HG03520 (cell line): ENCODE measurements around the gene KIR3DL1.
"Not testable (repeated sequence)": the region's sequence is repeated elsewhere in the genome, so short reads cannot be mapped to it uniquely, and the experiment has no call there.

ENCODE experiments used
- ATAC-seq: cut with Tn5 transposase; IDR thresholded peaks from one replicate; pipeline ENCODE4 v1.9.1; 2021; ENCODE audit warnings: mild to moderate bottlenecking, moderate library complexity; ENCODE audit not compliant: unreplicated experiment

The KIR3DL1 gene

DNA sequence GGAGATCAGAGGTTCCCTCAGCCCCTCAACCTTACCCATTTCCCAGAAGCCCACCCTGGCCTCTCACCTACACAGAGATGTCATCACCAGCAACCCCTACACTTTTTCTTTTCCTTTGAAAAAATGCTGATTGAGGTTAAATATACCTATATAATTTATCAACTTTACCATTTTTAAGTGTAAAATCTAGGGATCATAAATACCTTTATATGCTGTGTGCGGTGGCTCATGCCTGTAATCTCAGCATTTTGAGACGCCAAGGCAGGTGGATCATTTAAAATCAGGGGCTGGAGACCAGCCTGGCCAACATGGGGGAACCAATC, 9.8 kb upstream of the KIR3DL1 start:
- ATAC-seq, result no peak

DNA sequence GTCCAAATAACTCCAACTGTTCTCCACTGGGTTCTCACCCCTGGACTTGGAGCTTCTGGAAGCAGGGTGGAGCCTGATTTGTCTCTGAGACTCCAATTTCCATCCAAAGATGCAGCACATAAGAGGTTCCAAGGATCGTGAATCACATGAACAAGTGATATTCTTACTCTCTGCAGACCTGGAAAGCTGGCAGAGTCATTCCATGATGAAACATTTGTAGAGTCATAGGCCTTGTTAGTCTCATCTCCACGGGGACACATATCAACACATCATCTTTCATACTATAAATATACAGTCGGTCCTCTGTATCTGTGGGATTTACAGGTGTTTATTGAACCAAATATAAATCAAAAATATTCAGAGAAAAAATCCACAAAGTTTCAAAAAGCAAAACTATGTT, 1.7 kb upstream of the KIR3DL1 start:
- ATAC-seq, result not testable (repeated sequence)

DNA sequence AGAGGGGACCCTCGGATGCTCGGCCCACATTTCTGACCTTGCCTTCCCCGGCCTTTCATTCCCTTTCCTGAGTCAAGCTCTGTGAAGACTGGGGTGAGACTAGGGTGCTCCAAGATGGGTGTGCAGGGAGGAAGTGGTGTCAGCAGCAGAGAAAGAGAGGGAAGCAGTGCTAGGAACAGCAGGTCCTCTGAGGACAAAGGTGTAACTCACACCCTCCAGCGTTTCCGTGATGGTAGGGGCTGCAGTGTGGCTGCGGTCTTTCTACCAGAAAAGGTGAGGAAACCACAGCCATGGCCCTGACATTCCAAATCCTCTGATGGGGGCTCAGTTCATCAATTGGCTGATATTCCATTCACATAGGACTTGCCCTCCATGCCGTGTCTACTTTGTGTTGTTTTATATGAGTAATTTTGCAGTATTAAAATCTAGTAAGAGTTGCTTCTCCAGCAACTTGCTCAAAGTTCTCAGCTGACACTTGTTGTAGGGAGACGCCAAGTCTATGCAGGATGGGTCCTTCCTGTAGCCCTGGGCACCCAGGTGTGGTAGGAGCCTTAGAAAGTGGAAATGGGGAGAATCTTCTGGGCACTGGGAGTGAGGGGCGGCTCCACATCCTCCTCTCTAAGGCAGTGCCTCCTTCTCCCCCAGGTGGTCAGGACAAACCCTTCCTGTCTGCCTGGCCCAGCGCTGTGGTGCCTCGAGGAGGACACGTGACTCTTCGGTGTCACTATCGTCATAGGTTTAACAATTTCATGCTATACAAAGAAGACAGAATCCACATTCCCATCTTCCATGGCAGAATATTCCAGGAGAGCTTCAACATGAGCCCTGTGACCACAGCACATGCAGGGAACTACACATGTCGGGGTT, 1.6 kb downstream of the KIR3DL1 start:
- no peak for ATAC-seq

DNA sequence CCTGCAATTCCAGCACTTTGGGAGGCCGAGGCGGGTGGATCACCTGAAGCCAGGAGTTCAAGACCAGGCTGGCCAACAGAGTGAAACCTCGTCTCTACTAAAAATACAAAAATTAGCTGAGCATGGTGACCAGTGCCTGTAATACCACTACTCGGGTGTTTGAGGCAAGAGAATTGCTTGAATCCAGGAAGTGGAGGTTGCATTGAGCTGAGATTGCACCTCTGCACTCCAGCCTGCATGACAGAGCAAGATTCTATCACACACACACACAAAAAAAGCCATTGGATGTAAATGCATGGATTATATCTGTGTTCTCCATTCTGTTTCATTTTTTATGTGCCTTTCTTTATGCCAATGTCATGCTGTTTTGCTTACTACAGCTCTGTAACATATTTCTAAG, 8.1 kb downstream of the KIR3DL1 start:
- ATAC-seq, result not testable (repeated sequence)

DNA sequence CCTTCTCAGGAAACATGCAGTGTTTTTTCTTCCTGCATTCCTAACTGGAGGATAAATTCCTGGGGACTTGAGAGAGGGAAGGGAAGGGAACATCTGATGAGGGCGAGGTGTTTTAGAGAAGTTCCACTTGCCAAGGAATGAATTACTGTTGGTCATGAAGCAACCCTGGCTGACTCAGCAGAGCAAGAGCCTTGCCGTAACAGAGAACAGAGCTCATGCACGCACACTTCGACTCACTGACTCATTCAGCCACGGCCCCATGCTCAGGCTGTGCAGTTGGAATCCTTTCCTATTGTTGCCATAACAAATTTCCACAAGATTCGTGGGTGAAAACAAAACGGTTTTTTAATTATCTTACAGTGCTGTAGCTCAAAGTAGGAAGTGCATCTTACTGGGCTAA, 9.1 kb downstream of the KIR3DL1 start:
- ATAC-seq, result not testable (repeated sequence)

DNA sequence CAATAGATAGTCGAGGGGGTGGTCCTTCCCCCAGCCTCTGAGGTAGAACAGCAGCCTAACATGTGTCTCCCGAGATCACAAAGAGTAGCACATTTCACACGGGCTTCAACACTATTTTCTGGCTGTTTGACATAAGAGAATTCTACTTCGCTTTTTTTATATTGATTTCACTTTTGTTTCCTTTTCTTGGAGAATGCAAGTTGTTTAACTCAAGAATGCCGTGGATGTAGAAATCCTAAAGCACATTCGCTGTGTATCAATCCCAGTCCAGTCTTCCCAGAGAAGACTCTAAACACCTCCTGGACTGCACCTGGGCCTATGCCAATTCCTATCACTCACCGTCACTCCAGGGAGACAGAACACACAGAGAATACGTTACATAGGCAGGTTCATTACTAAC, 11.8 kb downstream of the KIR3DL1 start:
- not testable (repeated sequence) for ATAC-seq

DNA sequence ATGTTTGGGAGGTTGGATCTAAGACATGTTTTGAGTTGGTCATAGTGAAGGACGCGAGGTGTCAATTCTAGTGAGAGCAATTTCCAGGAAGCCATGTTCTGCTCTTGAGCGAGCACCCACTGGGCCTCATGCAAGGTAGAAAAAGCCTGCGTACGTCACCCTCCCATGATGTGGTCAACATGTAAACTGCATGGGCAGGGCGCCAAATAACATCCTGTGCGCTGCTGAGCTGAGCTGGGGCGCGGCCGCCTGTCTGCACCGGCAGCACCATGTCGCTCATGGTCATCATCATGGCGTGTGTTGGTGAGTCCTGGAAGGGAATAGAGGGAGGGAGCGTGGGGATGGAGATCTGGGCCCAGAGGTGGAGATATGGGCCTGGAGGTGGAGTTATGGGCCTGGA, 16.2 kb downstream of the KIR3DL1 start, which contains the start of gene KIR2DS4:
Gene KIR2DS4 (plus strand): TSS at position 181 of the 400 bp plus-strand sequence.
- not testable (repeated sequence) for ATAC-seq

DNA sequence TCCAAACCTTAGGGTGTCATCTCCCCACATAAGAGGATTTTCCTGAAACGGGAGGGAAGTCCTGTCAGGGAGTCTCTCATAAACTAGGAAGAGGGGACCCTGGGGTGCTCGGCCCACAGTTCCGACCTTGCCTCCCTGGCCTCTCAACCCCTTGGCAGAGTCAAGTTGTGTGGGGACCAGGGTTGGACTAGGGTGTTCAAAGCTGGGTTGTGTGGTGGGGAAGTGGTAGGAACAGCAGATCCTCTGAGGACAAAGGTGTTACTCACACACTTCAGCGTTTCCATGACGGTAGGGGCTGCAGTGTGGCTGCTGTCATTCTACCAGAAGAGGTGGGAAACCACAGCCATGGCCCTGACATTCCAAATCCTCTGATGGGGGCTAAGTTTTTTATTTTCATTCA, 18.9 kb downstream of the KIR3DL1 start:
- not testable (repeated sequence) for ATAC-seq

DNA sequence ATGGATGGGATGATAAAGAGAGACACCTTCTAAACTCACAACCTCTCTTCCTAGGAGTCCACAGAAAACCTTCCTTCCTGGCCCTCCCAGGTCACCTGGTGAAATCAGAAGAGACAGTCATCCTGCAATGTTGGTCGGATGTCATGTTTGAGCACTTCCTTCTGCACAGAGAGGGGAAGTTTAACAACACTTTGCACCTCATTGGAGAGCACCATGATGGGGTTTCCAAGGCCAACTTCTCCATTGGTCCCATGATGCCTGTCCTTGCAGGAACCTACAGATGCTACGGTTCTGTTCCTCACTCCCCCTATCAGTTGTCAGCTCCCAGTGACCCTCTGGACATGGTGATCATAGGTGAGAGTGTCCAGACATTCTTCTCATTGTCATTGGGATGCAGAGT, 21.3 kb downstream of the KIR3DL1 start:
- ATAC-seq, result not testable (repeated sequence)

DNA sequence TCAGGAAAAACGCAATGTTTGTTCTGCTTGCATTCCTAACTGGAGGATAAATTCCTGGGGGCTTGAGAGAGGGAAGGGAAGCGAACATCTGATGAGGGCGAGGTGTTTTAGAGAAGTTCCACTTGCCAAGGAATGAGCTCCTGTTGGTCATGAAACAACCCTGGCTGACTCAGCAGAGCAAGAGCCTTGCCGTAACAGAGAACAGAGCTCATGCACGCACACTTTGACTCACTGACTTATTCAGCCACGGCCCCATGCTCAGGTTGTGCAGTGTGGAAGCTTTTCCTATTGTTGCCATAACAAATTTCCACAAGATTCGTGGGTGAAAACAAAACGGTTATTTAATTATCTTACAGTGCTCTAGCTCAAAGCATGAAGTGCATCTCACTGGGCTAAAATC, 26.9 kb downstream of the KIR3DL1 start:
- not testable (repeated sequence) for ATAC-seq

DNA sequence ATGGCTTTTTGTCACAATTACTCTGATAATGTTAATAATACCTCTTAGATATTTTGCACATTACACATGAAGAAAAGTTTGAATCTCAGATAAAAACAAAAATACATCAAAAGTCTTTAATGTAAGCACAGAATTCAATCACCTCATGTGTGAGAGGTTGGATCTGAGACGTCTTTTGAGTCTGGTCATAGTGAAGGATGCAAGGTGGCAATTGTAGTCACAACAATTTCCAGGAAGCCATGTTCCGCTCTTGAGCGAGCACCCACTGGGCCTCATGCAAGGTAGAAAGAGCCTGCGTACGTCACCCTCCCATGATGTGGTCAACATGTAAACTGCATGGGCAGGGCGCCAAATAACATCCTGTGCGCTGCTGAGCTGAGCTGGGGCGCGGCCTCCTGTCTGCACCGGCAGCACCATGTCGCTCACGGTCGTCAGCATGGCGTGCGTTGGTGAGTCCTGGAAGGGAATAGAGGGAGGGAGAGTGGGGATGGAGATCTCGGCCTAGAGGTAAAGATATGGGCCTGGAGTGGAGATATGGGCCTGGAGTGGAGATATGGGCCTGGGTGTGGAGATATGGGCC, 33.9 kb downstream of the KIR3DL1 start, which contains the start of gene KIR3DL2:
Gene KIR3DL2 (plus strand): TSS at position 383 of the 580 bp plus-strand sequence. CDS start 33 bp downstream, at position 416.
- not testable (repeated sequence) for ATAC-seq

DNA sequence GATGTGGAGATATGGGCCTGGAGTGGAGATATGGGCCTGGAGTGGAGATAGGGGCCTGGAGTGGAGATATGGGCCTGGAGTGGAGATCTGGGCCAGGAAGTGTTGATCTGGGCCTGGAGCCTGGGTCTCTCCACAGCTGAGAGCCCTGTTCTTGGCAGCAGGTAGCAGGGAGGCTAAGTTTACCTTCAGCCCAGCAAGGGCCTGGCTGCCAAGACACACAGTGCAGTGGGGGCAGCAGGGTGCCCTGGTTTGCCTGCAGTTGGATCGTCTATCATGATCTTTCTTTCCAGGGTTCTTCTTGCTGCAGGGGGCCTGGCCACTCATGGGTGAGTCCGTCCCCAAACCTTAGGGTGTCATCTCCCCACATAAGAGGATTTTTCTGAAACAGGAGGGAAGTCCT, 34.7 kb downstream of the KIR3DL1 start:
- no peak for ATAC-seq

DNA sequence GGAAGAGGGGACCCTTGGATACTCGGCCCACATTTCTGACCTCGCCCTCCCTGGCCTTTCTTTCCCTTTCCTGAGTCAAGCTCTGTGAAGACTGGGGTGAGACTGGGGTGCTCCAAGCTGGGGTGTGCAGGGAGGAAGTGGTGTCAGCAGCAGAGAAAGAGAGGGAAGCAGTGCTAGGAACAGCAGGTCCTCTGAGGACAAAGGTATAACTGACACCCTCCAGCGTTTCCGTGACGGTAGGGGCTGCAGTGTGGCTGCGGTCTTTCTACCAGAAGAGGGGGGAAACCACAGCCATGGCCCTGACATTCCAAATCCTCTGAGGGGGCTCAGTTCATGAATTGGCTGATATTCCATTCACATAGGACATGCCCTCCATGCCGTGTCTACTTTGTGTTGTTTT, 35.1 kb downstream of the KIR3DL1 start:
- no peak for ATAC-seq

DNA sequence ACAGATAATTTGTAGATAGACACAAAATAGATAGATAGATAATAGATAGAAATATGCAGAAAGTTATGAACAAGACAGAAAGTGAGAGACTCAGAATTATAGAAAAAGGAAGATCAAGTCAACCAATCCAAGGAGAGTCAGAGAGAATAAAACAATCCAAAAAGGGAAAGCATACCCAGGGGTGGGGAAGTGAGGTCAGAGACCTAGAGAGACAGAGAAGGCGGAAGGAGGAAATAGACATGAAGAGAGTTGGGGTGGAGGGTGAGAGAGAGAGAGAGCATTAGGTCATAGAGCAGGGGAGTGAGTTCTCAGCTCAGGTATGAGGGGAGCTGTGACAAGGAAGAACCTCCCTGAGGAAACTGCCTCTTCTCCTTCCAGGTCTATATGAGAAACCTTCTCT, 39.0 kb downstream of the KIR3DL1 start:
- not testable (repeated sequence) for ATAC-seq

DNA sequence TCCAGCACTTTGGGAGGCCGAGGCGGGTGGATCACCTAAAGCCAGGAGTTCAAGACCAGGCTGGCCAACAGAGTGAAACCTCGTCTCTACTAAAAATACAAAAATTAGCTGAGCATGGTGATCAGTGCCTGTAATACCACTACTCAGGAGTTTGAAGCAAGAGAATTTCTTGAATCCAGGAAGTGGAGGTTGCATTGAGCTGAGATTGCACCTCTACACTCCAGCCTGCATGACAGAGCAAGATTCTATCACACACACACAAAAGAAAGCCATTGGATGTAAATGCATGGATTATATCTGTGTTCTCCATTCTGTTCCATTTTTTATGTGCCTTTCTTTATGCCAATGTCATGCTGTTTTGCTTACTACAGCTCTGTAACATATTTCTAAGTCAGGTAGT, 42.2 kb downstream of the KIR3DL1 start:
- not testable (repeated sequence) for ATAC-seq

DNA sequence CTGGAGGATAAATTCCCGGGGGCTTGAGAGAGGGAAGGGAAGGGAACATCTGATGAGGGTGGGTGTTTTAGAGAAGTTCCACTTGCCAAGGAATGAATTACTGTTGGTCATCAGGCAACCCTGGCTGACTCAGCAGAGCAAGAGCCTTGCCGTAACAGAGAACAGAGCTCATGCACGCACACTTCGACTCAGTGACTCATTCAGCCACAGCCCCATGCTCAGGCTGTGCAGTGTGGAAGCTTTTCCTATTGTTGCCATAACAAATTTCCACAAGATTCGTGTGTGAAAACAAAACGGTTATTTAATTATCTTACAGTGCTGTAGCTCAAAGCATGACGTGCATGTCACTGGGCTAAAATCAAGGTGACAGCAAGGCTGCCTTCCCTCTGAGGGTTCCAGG, 43.2 kb downstream of the KIR3DL1 start:
- not testable (repeated sequence) for ATAC-seq

DNA sequence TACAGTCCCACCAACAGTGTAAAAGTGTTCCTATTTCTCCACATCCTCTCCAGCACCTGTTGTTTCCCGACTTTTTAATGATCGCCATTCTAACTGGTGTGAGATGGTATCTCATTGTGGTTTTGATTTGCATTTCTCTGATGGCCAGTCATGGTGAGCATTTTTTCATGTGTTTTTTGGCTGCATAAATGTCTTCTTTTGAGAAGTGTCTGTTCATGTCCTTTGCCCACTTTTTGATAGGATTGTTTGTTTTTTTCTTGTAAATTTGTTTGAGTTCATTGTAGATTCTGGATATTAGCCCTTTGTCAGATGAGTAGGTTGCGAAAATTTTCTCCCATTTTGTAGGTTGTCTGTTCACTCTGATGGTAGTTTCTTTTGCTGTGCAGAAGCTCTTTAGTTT, 47.2 kb downstream of the KIR3DL1 start:
- not testable (repeated sequence) for ATAC-seq

DNA sequence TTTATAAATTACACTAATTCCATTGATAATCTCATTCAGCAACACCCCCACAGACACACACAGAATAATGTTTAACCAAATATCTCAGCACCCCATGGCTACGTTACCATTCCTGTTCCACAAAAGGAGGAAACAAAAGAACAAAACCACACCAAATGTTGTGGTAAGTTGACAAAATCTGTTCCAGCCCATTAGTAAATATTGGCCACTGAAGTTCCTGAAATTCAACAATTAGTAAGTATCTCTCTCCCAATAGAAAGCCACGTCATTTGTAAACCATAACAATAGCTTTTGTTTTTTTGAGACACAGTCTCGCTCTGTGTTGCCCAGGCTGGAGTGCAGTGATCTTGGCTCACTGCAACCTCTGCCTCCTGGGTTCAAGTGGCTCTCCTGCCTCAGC, 55.4 kb downstream of the KIR3DL1 start:
- ATAC-seq, result no peak

DNA sequence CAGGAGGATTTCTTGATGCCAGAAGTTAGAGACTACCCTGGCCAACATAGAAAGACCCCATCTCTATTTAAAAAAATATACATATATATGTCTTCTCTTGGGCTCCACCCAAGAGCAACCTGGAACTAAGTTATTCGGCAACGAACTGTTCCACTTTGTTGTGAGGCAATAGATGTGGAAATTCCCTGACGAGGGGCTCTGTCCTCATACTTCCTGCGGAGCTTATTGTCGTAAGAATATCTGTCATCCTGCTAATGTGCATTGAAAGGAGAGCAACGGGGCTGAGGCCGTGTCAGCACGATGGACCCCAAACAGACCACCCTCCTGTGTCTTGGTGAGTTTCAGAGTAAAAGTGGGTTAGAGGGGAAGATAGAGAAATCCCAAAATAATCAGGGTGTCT, 57.7 kb downstream of the KIR3DL1 start, which contains the start of gene FCAR:
Gene FCAR (plus strand): TSS at position 246 of the 400 bp plus-strand sequence. CDS start 55 bp downstream, at position 301.
- no peak for ATAC-seq

DNA sequence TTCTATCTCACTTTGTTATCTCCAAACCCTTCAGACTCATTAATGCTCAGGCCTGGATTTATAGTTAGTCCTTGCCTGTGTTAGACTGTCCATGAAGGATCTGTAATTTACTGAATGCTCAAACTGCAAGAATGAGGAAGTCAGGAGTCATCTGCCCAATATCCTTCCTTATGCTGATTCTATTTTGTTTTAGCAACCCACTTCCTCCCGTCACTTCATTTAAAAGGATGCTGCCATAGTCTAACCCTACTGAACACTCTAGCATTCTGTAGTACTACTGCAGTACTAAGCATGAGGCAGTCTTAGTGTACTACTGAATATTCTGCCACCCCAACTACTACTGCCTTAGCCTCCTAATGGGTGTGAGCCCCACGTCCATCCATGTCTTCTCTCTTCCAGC, 59.2 kb downstream of the KIR3DL1 start:
- ATAC-seq, result no peak

DNA sequence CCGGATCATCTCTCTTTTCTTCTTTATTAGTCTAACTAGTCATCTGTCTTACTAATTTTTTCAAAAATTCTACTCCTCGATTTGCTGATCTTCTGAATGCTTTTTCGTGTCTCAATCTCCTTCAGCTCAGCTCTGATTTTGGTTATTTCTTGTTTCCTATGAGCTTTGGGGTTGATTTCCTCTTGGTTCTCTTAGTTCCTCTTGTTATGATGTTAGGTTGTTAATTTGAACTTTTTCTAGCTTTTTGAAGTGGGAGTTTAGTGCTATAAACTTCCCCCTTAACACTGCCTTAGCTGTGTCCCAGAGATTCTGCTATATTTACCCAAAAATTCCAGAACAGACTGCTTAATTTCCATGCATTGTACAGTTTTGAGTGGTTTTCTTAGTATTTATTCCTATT, 61.2 kb downstream of the KIR3DL1 start:
- ATAC-seq, result no peak
